Mesothelial cell of epicardium (in vitro differentiated cells): ENCODE data around the gene FZD1. TPM values are rescaled to one million over a fixed set of nuclear protein-coding genes. Genes with fewer than 3 reads are reported as not detected.

Experiments
- DNase-seq, 2 experiments: peaks; one replicate each; pipeline ENCODE4 v3.0.0; 2021; ENCODE audit warnings: low spot score in 2 of 2; ENCODE audit not compliant: unreplicated experiment in 2 of 2
- H3K27ac Mint-ChIP-seq: 2 replicates; pipeline ENCODE4 v1.8.0; 2021; ENCODE audit warnings: mixed read lengths
- H3K27me3 Mint-ChIP-seq: 2 replicates; pipeline ENCODE4 v1.8.0; 2021; ENCODE audit warnings: low read depth, mixed read lengths
- H3K36me3 Mint-ChIP-seq: 2 replicates; pipeline ENCODE4 v1.8.0; 2021; ENCODE audit warnings: mixed read lengths
- H3K4me1 Mint-ChIP-seq: 2 replicates; pipeline ENCODE4 v1.8.0; 2021; ENCODE audit warnings: mixed read lengths
- H3K4me3 Mint-ChIP-seq: 2 replicates; pipeline ENCODE4 v1.8.0; 2021; ENCODE audit warnings: mild to moderate bottlenecking, moderate library complexity, mixed read lengths
- H3K9me3 Mint-ChIP-seq: 2 replicates; pipeline ENCODE4 v1.8.0; 2021; ENCODE audit warnings: mixed read lengths
- total RNA-seq: library from RNA; stranded (reverse); gene quantifications from 3 replicates; pipeline ENCODE4 v1.2.1, GENCODE V29; 2021
- TF ChIP-seq, protein P1 (sequence below): fragments of 200-600 bp; sonication (generic); IDR thresholded peaks from one replicate; pipeline ENCODE4 v1.5.0; 2021; ENCODE audit warnings: antibody characterized with exemption; ENCODE audit not compliant: unreplicated experiment

FZD1 gene
- total RNA-seq, 1 donor from 2014 or later, result 15.3 TPM

GRCh38 chr7:91311839-91312238 is 47.6 kb downstream of the FZD1 start:
- Mint-ChIP-seq H3K27me3 (no peaks in the 10 kb centered on the region), H3K36me3 (no peaks in the 10 kb centered on the region), H3K4me3 (no peak overlapping the region), H3K4me1 (peaks cover 16% of the 10 kb centered on the region), H3K9me3 (peaks cover 15% of the 10 kb centered on the region), H3K27ac (no peak overlapping the region)
- DNase-seq, result no peak
- TF ChIP-seq, protein P1, sequence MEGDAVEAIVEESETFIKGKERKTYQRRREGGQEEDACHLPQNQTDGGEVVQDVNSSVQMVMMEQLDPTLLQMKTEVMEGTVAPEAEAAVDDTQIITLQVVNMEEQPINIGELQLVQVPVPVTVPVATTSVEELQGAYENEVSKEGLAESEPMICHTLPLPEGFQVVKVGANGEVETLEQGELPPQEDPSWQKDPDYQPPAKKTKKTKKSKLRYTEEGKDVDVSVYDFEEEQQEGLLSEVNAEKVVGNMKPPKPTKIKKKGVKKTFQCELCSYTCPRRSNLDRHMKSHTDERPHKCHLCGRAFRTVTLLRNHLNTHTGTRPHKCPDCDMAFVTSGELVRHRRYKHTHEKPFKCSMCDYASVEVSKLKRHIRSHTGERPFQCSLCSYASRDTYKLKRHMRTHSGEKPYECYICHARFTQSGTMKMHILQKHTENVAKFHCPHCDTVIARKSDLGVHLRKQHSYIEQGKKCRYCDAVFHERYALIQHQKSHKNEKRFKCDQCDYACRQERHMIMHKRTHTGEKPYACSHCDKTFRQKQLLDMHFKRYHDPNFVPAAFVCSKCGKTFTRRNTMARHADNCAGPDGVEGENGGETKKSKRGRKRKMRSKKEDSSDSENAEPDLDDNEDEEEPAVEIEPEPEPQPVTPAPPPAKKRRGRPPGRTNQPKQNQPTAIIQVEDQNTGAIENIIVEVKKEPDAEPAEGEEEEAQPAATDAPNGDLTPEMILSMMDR, result no peak

GRCh38 chr7:91313113-91313512 is 48.9 kb downstream of the FZD1 start:
- TF ChIP-seq, protein P1, result no peak
- Mint-ChIP-seq H3K4me1 (peaks cover 16% of the 10 kb centered on the region), H3K4me3 (no peak overlapping the region), H3K27me3 (peaks cover 4% of the 10 kb centered on the region), H3K9me3 (peaks cover 5% of the 10 kb centered on the region), H3K27ac (peak overlapping the region; percentile 59), H3K36me3 (no peaks in the 10 kb centered on the region)
- DNase-seq, result no peak

GRCh38 chr7:91314591-91315323 is 50.5 kb downstream of the FZD1 start:
- no peak for DNase-seq
- H3K36me3 Mint-ChIP-seq, result no peaks in the 10 kb centered on the region
- no peak overlapping the region for H3K4me3 Mint-ChIP-seq
- H3K4me1 Mint-ChIP-seq, result peaks cover 16% of the 10 kb centered on the region
- peaks cover 4% of the 10 kb centered on the region for H3K9me3 Mint-ChIP-seq
- H3K27ac Mint-ChIP-seq, result no peak overlapping the region
- peaks cover 8% of the 10 kb centered on the region for H3K27me3 Mint-ChIP-seq
- TF ChIP-seq, protein P1, result no peak

DNA sequence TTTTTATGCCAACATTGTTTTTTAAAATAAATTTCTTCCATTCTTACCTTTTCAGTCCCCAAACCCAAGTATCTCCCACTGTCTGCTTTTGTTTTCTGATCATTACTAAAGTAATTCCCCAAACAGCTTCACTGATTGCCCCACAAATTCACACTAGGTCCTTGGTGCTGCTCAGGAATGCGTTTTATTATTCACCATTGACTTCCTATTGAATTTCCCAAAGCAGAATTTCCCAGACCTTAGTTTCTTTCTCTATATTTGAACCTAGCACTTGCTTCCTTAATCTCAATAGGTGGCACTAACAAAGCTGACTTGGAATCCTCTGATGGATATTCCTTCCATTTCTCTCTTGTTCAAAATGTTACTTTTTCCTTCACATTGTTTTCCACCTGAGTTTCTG is 52.2 kb downstream of the FZD1 start:
- Mint-ChIP-seq H3K27ac (no peak overlapping the region), H3K9me3 (peaks cover 4% of the 10 kb centered on the region), H3K4me1 (peaks cover 13% of the 10 kb centered on the region), H3K27me3 (peaks cover 8% of the 10 kb centered on the region), H3K36me3 (no peaks in the 10 kb centered on the region), H3K4me3 (no peak overlapping the region)
- DNase-seq, result no peak
- TF ChIP-seq, protein P1, result no peak

- H3K4me3 Mint-ChIP-seq, result no peak overlapping the region
- no peaks in the 10 kb centered on the region for H3K36me3 Mint-ChIP-seq
- H3K9me3 Mint-ChIP-seq, result peaks cover 4% of the 10 kb centered on the region
- H3K4me1 Mint-ChIP-seq, result peaks cover 8% of the 10 kb centered on the region
- H3K27ac Mint-ChIP-seq, result no peak overlapping the region
- TF ChIP-seq, protein P1, result no peak
- no peak for DNase-seq
- H3K27me3 Mint-ChIP-seq, result peaks cover 8% of the 10 kb centered on the region
Observed at GRCh38 chr7:91319351-91319750, 55.1 kb downstream of the FZD1 start.
